SJSA1 (cell line): ENCODE data around the gene ATP11B. TPM values are rescaled to one million over a fixed set of nuclear protein-coding genes. Genes with fewer than 3 reads are reported as not detected.

Experiments
- DNase-seq, 2 experiments: peaks; one replicate each; pipeline ENCODE4 v3.0.0-alpha.2; 2015 to 2020; ENCODE audit warnings: low spot score in 2 of 2, low read depth in 1 of 2
- H3K27ac ChIP-seq: fragments of 250-450 bp; sonication (Bioruptor Pico); 2 replicates; pipeline ENCODE4 v1.5.1; 2020; ENCODE audit warnings: mild to moderate bottlenecking, moderate library complexity
- H3K27me3 ChIP-seq: fragments of 250-450 bp; sonication (Bioruptor Pico); replicated peaks from 2 replicates; pipeline ENCODE4 v1.5.1; 2020; ENCODE audit warnings: mild to moderate bottlenecking, moderate library complexity
- H3K36me3 ChIP-seq: fragments of 250-450 bp; sonication (Bioruptor Pico); 2 replicates; pipeline ENCODE4 v1.5.1; 2020; ENCODE audit warnings: mild to moderate bottlenecking
- H3K4me1 ChIP-seq: fragments of 250-450 bp; sonication (Bioruptor Pico); replicated peaks from 2 replicates; pipeline ENCODE4 v1.6.1; 2021; ENCODE audit warnings: mild to moderate bottlenecking
- H3K4me3 ChIP-seq: fragments of 250-450 bp; sonication (Bioruptor Pico); 2 replicates; pipeline ENCODE4 v1.5.1; 2020; ENCODE audit warnings: mild to moderate bottlenecking
- H3K9me3 ChIP-seq: fragments of 250-450 bp; sonication (Bioruptor Pico); replicated peaks from 2 replicates; pipeline ENCODE4 v1.5.1; 2020; ENCODE audit warnings: mild to moderate bottlenecking
- total RNA-seq: library from RNA; depleted of rRNA; stranded (reverse); fragments of >200 nt; shearing (Covaris generic); gene quantifications from 2 replicates; pipeline ENCODE4 v1.2.3, GENCODE V29; 2014

The ATP11B gene
- total RNA-seq, 1 experiment from 2014 or later, result 50.8 TPM

DNA sequence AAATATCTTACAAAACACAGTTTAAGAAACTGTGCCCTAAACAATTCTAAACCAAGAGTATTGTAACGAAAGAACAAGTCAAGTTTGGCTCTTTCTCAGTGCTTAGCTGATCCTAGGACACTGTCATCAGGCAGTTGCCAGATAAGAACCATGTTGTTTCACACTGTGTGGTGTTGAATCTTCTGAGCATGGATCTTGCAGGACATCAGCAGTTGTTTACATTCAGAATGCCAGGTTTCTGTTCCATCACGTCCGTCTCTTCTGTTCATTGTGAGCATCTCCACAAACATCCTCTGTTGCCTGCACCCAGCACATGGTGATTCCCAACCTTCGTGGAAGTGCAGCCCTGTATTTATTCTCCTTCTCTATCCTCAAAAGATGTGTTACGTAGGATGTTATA, 119.2 kb downstream of the ATP11B start:
- Histone ChIP-seq H3K27me3 (no peaks in the 10 kb centered on the region), H3K4me1 (no peaks in the 10 kb centered on the region), H3K4me3 (no peak overlapping the region), H3K27ac (no peak overlapping the region), H3K9me3 (no peaks in the 10 kb centered on the region), H3K36me3 (peaks cover 6% of the 10 kb centered on the region)
- DNase-seq, result no peak

DNA sequence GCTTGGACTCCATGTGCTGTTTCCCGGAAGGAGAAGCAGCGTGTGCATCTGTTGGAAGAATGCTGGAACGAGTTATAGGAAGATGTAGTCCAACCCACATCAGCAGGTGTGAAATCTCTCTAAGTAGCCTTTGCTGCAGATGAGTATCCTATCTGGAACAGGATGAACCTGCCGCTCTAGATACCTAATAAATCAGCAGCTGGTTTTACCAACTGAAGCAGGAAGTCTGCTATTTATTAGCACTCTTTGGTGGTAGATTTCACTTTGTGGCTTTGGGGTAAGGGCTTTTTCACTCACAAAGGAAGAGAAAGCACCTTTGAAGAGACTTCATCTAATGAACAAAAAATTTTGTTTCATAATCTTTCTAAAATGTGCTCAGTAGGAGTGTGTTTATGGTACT, 120.6 kb downstream of the ATP11B start:
- H3K27ac ChIP-seq, result no peak overlapping the region

DNA sequence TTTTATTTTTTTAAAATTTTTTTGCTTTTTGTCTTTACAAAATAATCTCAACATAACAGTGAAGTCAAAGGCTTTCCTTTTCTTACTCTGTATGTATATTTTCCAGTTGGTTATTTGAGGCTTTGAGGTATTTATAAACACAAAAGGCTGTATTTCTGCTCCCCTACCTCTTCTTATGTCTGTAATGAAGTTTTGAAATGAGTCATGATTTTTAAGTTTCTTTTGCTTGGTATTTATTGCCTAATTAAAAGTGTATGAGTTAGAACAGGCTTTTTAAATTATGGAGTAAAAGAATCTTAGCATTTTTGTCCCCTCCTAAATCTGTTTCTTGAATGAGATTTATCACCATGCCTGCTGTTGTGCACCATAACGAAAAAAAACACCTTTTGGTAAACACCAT, 121.0 kb downstream of the ATP11B start:
- Histone ChIP-seq H3K9me3 (no peaks in the 10 kb centered on the region), H3K36me3 (peaks cover 6% of the 10 kb centered on the region), H3K27ac (no peak overlapping the region), H3K4me3 (no peak overlapping the region), H3K27me3 (no peaks in the 10 kb centered on the region), H3K4me1 (no peaks in the 10 kb centered on the region)
- no peak for DNase-seq

More for the DNA sequence above, 120.6 kb downstream of the ATP11B start:
- no peaks in the 10 kb centered on the region for H3K27me3 ChIP-seq
- no peak overlapping the region for H3K4me3 ChIP-seq
- no peaks in the 10 kb centered on the region for H3K9me3 ChIP-seq
- no peaks in the 10 kb centered on the region for H3K4me1 ChIP-seq
- H3K36me3 ChIP-seq, result peaks cover 6% of the 10 kb centered on the region
- DNase-seq, result no peak

DNA sequence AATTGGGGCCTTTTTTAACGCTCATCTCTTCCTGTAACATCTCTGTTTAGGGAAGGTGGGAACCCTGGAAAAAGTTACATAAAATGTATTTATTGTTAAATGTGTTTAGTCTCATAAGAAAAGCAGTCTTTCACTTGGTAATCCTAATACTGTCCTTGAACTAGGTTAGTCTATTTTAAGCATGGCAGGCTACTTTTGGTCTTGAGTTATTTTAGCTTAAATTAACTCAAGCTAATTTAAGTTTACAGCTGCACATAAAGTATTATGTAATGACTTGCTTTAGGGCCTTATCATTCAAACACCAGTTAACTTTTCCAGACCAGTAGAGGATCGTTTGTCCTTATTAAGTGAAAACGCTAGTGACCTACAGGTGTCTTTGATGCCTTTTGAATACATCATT, 123.8 kb downstream of the ATP11B start:
- no peak overlapping the region for H3K27ac ChIP-seq
- no peaks in the 10 kb centered on the region for H3K27me3 ChIP-seq
- H3K4me3 ChIP-seq, result no peak overlapping the region
- H3K36me3 ChIP-seq, result peaks cover 6% of the 10 kb centered on the region
- H3K9me3 ChIP-seq, result no peaks in the 10 kb centered on the region
- no peak for DNase-seq
- H3K4me1 ChIP-seq, result no peaks in the 10 kb centered on the region

DNA sequence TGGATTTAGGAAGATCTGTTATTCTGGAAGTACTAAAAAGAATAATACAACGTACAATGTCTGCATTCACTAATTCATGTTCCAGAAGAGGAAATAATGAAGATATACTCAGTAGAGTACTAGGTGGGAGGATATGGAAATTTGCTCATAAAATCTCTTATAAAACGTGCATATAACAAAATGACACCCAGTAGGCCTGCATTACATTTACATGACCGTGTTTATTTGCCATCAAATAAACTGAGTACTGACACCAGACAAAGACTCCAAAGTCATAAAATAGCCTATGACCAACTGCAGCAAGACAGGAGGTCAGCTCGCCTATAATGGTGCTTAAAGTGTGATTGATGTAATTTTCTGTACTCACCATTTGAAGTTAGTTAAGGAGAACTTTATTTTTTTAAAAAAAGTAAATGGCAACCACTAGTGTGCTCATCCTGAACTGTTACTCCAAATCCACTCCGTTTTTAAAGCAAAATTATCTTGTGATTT, 126.6 kb downstream of the ATP11B start:
- no peak overlapping the region for H3K27ac ChIP-seq
- H3K36me3 ChIP-seq, result no peaks in the 10 kb centered on the region; the same call in 1 of the 2 replicates
- DNase-seq, result no peak
- H3K4me3 ChIP-seq, result no peak overlapping the region
- H3K27me3 ChIP-seq, result no peaks in the 10 kb centered on the region
- no peaks in the 10 kb centered on the region for H3K9me3 ChIP-seq
- no peaks in the 10 kb centered on the region for H3K4me1 ChIP-seq

DNA sequence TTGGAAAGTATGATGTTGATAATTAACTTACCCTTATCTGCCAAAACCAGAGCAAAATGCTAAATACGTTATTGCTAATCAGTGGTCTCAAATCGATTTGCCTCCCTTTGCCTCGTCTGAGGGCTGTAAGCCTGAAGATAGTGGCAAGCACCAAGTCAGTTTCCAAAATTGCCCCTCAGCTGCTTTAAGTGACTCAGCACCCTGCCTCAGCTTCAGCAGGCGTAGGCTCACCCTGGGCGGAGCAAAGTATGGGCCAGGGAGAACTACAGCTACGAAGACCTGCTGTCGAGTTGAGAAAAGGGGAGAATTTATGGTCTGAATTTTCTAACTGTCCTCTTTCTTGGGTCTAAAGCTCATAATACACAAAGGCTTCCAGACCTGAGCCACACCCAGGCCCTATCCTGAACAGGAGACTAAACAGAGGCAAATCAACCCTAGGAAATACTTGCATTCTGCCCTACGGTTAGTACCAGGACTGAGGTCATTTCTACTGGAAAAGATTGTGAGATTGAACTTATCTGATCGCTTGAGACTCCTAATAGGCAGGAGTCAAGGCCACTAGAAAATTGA, 127.3 kb downstream of the ATP11B start:
- H3K27ac ChIP-seq, result no peak overlapping the region

DNA sequence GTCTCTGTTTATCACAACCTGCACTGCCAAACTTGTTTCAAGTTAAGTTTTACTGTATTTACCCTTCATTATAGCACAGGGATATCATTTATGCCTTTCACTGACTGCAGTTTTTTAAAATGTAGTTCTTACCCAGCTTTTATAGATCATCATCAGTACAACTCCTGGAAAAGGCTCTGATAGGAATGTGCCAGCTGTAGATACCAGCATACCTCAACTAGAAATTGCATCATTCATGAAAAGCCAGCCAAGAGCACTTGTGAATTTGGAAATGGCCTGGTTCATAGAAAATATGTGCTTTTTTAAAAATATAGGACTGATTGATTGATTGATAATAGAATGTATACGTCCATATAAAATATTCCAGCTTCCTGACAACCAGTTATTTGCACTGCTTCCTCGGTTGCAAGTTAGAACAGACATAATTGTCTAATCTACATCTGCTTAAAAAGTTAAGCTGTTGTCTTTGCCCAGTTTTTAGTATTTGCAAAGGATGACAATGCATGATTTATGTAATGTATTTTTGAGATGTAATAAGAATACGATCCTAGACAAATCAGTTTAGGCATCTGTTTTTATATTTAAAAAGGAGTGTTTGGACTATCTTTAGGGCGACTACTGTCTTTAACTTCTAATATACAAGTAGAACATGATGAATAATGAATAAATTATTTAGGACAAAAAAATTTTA, 128.5 kb downstream of the ATP11B start:
- Histone ChIP-seq H3K4me1 (no peaks in the 10 kb centered on the region), H3K27me3 (no peaks in the 10 kb centered on the region), H3K9me3 (no peaks in the 10 kb centered on the region), H3K36me3 (no peaks in the 10 kb centered on the region), H3K27ac (no peak overlapping the region), H3K4me3 (no peak overlapping the region)
- no peak for DNase-seq

More for the DNA sequence above, 127.3 kb downstream of the ATP11B start:
- no peaks in the 10 kb centered on the region for H3K27me3 ChIP-seq
- no peaks in the 10 kb centered on the region for H3K4me1 ChIP-seq
- DNase-seq, result no peak
- H3K36me3 ChIP-seq, result no peaks in the 10 kb centered on the region
- no peaks in the 10 kb centered on the region for H3K9me3 ChIP-seq
- H3K4me3 ChIP-seq, result no peak overlapping the region

DNA sequence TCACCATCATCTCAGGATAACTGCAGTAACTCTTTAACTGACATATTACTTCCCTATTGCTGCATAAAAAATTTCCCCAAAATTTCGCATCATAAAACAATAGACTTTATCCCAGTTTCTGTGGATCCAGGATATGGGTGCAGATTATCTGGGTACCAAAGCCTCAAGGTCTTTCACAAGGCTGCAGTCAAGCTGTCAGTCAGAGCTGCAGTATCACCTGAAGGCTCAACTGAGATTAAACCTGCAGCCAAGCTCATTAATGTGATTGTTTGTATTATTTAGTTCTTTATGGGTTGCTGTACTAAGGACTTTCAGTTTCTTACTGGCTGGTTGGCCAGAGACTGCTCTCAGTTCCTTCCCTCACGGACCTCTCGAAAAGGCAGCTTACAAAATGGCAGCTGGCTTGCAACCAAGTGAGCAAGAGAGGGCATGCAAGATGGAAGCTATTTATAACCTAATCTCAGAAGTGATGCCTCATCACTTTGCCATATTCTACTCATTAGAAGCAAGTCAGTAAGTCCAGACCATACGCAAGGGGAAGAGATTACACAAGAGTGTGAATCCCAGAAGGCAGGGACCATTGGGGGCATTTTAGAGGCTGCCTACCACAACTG, 132.1 kb downstream of the ATP11B start:
- Histone ChIP-seq H3K27ac (no peak overlapping the region), H3K9me3 (no peaks in the 10 kb centered on the region), H3K36me3 (no peaks in the 10 kb centered on the region), H3K4me1 (no peaks in the 10 kb centered on the region), H3K27me3 (no peaks in the 10 kb centered on the region), H3K4me3 (no peak overlapping the region)
- no peak for DNase-seq

DNA sequence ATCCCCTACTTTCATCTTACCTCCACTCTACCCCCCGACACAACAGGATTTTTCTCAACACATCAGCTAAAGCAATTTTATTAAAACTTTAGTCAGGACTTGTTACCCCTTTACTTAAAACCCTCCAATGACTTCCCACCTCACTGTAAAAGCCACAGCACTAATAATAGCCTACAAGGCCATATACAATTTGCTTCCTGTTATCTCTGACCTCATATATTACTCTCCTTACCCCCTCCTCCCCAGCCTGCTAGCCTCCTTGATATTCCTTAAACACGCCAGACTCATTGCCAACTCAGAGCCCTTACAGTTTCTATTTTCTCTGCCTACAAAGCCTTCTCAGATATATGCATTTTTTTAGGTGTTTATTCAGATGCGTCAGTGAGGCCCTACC, 132.6 kb downstream of the ATP11B start:
- DNase-seq, result no peak
- Histone ChIP-seq H3K36me3 (no peaks in the 10 kb centered on the region), H3K4me1 (no peaks in the 10 kb centered on the region), H3K27ac (no peak overlapping the region), H3K27me3 (no peaks in the 10 kb centered on the region), H3K4me3 (no peak overlapping the region), H3K9me3 (no peaks in the 10 kb centered on the region)

DNA sequence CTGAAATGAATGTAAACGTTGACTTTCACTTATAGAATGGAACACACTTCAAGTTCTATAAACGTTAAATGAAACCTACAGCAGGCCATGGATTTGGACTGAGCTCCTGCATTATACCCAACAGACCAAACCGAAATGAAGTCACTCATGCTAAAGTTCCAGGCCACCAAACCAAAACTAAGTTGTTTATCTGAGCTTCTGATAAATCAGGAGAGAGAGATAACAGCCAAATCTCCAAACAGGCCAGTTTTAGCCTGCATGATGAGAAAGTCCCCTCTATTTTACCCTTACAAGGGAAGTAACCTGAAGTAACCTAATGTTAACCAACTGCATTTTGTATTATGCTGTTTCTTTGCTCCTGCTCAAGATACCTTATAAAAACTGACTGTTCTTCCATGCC, 142.5 kb downstream of the ATP11B start:
- no peak overlapping the region for H3K27ac ChIP-seq
- H3K27me3 ChIP-seq, result no peaks in the 10 kb centered on the region

DNA sequence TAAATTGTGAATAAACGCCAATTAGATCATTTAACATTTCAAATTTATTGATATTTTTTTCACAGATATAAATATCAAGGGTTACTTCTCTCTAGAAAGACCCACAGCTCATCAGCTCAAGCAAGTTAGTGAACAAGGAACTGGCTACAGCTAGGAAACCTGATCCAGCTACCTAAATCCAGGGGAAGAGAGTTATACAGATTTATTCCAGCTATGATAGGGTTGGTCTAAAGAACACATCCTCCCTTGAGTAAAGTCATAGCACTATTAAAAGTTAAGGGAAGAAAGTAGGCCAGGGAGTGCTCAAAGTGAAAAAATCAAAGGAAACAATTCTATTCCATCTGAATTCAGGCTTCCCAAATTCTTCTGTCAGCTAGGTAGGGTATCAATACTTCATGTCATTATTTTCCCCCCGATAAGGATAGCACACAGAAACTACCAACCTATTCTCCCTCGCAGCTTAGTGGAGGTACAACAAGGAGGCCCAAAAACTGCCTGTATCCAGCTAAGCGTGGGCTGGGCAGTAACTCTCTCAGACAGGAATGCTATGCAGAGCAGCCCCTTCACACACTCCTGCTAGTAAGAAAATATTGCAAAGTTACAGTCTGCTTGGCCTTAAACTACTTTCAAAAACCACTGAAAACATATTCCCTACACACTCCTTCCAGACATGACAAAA, 143.1 kb downstream of the ATP11B start:
- no peak overlapping the region for H3K4me3 ChIP-seq
- no peaks in the 10 kb centered on the region for H3K36me3 ChIP-seq
- H3K27ac ChIP-seq, result no peak overlapping the region

More for the DNA sequence above, 142.5 kb downstream of the ATP11B start:
- H3K4me3 ChIP-seq, result no peak overlapping the region
- no peaks in the 10 kb centered on the region for H3K4me1 ChIP-seq
- H3K9me3 ChIP-seq, result no peaks in the 10 kb centered on the region
- no peaks in the 10 kb centered on the region for H3K36me3 ChIP-seq
- no peak for DNase-seq

DNA sequence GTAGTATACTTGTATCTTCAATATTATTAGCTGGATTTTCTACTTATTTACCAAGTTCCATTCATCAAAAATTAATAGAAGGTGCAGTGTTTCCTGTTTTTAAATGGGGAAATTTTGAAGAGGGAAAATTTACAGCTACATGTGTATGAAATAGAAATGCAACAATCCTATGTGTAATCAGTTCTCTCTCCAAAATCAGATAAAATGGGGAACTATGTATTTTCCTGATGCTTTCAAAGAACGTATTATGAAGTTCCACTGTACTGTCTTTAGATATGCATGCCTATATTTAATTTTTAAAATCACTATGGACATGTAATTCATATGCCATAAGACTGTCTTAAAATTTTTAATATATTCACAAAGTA, 143.6 kb downstream of the ATP11B start:
- no peak overlapping the region for H3K27ac ChIP-seq
- H3K36me3 ChIP-seq, result no peaks in the 10 kb centered on the region
- H3K9me3 ChIP-seq, result no peaks in the 10 kb centered on the region
- no peak for DNase-seq
- H3K4me3 ChIP-seq, result no peak overlapping the region
- no peaks in the 10 kb centered on the region for H3K4me1 ChIP-seq
- no peaks in the 10 kb centered on the region for H3K27me3 ChIP-seq

More for the DNA sequence above, 143.1 kb downstream of the ATP11B start:
- no peak for DNase-seq
- no peaks in the 10 kb centered on the region for H3K27me3 ChIP-seq
- H3K4me1 ChIP-seq, result no peaks in the 10 kb centered on the region
- H3K9me3 ChIP-seq, result no peaks in the 10 kb centered on the region

DNA sequence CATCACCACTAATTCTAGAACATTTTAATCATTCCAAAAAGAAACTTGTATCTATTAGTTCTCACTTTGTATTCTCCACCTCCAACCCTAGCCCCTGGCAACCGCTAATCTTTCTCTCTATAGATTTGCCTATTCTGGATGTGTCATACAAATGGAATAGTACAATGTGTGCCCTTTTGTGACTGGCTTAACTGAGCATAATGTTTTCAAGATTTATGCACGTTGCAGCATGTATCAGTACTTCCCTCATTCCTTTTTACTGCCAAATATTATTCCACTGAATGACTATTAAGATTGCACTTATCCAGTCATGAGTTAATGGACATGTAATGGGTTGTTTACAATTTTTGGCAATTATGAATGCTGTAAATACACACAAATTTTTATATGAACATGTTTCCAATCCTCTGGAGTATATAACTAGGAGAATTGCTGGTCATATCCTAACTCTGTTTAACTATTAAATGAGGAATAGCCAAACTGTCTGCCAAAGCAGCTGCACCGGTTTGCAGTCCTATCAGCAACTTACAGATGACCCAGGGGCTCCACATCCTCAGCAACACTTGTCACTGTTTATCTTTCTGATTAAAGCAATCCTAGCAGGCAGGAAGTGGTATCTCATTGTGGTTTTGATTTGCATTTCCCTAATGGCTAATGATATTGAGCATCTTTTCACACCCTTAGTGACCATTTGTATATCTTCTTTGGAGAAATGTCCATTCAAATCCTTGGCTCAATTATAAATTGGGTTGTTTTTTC, 144.2 kb downstream of the ATP11B start:
- Histone ChIP-seq H3K27me3 (no peaks in the 10 kb centered on the region), H3K9me3 (no peaks in the 10 kb centered on the region), H3K4me3 (no peak overlapping the region), H3K27ac (no peak overlapping the region), H3K36me3 (no peaks in the 10 kb centered on the region), H3K4me1 (no peaks in the 10 kb centered on the region)
- DNase-seq, result no peak
